HG03039 (cell line): ENCODE data around the gene PRDM7.

Experiments used
- ATAC-seq: cut with Tn5 transposase; IDR thresholded peaks from one replicate; pipeline ENCODE4 v1.9.1; 2021; ENCODE audit warnings: mild to moderate bottlenecking, moderate library complexity; ENCODE audit not compliant: unreplicated experiment

Gene PRDM7

GRCh38 chr16:90037276-90037675, 39.9 kb downstream of the PRDM7 start:
- ATAC-seq = no peak

GRCh38 chr16:90035902-90036301, 41.2 kb downstream of the PRDM7 start:
- no peak for ATAC-seq

DNA sequence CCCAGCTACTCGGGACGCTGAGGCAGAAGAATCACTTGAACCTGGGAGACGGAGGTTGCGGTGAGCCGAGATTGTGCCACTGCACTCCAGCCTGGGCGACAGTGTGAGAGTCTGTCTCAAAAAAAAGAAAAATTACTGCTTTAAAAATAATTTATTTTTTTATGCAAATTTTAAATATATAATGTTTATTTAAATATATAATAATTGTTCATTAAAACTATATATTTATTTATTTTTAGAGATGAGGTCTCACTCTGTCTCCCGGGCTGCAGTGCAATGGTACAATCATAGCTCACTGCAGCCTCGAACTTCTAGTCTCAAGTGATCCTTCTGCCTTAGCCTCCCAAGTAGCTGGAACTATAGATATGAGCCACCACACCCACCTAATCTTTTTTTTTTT, 42.6 kb downstream of the PRDM7 start:
- no peak for ATAC-seq

DNA sequence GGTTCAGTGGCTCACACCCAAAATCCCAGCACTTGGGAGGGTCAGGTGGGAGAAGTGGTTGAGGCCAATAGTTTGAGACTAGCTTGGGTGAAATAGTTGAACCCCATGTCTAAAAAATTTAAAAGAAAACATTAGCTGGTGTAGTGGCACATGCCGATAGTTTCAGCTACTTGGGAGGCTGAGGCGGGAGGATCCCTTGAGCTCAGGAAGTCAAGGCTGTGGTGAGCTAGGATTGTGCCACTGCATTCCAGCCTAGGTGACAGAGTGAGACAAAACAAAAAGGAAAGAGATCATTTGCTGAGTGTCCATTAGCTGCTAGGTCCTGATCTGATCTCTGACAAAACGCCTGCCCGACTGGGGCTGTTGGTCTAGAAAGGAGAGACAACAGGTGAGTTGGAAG, 43.7 kb downstream of the PRDM7 start:
- no peak for ATAC-seq

DNA sequence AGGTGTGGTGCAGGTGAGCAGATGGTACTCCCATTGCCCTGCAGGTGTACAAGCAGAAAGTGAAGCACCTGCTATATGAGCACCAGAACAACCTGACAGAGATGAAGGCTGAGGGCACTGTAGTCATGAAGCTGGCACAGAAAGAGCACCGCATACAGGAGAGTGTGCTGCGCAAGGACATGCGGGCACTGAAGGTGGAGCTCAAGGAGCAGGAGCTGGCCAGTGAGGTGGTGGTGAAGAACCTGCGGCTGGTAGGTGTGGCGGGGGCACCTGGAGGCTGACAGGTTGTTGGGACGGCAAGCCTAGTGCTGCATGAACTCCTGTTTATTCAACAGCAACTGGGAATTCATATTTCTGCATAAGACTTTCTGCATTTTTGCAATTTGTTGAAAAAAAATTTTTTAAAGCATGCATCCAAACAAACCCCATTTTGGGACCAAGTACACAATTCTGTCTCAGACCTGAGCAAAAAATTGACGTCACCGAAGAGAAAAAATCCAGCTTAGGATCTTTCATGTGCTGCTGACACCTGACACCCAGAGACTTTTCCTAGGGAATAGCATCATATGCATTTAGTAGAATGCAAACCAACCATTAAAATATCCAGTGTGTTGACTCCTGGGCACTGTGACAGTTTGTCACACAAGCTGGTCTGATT, 44.3 kb downstream of the PRDM7 start:
- ATAC-seq = no peak

- no peak for ATAC-seq
These were observed 45.0 kb downstream of the PRDM7 start for GRCh38 chr16:90031931-90032673.

- no peak for ATAC-seq
These were observed 45.8 kb downstream of the PRDM7 start for GRCh38 chr16:90031186-90031930.

GRCh38 chr16:90028985-90029384, 48.1 kb downstream of the PRDM7 start:
- no peak for ATAC-seq

DNA sequence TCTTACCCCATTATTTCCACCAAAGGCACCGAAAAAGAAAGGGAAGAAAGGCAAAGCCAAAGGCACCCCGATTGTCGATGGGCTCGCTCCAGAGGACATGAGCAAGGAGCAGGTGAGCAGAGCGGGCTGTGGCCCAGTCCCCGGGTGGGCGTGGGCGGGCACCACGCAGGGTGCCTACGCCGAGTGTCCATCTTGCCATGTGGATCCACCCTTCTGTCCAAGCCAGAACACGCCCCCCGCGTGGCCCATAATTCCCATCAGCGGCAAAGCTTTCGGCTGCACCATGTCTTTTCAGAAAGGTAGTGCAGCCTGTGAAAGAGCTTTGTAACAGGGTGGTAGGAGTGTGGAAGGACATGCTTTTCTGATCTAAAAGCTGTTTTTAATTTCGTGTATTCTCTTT, 49.5 kb downstream of the PRDM7 start:
- ATAC-seq = no peak

GRCh38 chr16:90026135-90026534, 51.0 kb downstream of the PRDM7 start:
- ATAC-seq = no peak

- ATAC-seq = no peak
These were observed 54.1 kb downstream of the PRDM7 start for GRCh38 chr16:90023078-90023447.

GRCh38 chr16:90022209-90023077, 54.7 kb downstream of the PRDM7 start:
- peak; percentile 40 for ATAC-seq

- ATAC-seq = no peak
These were observed 56.2 kb downstream of the PRDM7 start for GRCh38 chr16:90020838-90021382.

- ATAC-seq = no peak
These were observed 56.8 kb downstream of the PRDM7 start for GRCh38 chr16:90020260-90020837.

- no peak for ATAC-seq
These were observed 57.4 kb downstream of the PRDM7 start for GRCh38 chr16:90019543-90020259.

- ATAC-seq = no peak
These were observed 58.2 kb downstream of the PRDM7 start, which contains the start of gene DBNDD1 for GRCh38 chr16:90018652-90019542. Gene DBNDD1, minus strand, starts transcription at chr16:90019456. Its CDS starts 115 bp downstream, at chr16:90019341.

GRCh38 chr16:90018297-90018651, 58.9 kb downstream of the PRDM7 start:
- no peak for ATAC-seq

GRCh38 chr16:90016339-90016950, 60.7 kb downstream of the PRDM7 start:
- no peak for ATAC-seq
